Activated CD4-positive, alpha-beta memory T cell treated with anti-CD3 and anti-CD28 coated beads for 36 hours (primary cell): Measurements from ENCODE around the gene MGAT5. TPM values are rescaled to one million over a fixed set of nuclear protein-coding genes. Genes with fewer than 3 reads are reported as not detected.

Experiments used
- CTCF ChIA-PET: fragments of 350-600 bp; sonication (Branson Sonifier 250); formaldehyde crosslinking; loops from one replicate; lab custom pipeline; 2021; ENCODE audit warnings: antibody characterized with exemption, inconsistent platforms; lab: Charles Lee
- POLR2A ChIA-PET: fragments of 350-600 bp; sonication (Branson Sonifier 250); formaldehyde crosslinking; loops from one replicate; lab custom pipeline; 2021; ENCODE audit warnings: antibody characterized with exemption; lab: Charles Lee
- DNase-seq: peaks from one replicate; pipeline ENCODE4 v3.0.0-alpha.2; 2020
- H3K27ac Mint-ChIP-seq: one replicate; pipeline ENCODE4 v1.8.0; 2021; ENCODE audit warnings: mixed read lengths
- H3K27me3 Mint-ChIP-seq: one replicate; pipeline ENCODE4 v1.8.0; 2021; ENCODE audit warnings: mixed read lengths
- H3K36me3 Mint-ChIP-seq: one replicate; pipeline ENCODE4 v1.8.0; 2021; ENCODE audit warnings: mixed read lengths
- H3K4me1 Mint-ChIP-seq: one replicate; pipeline ENCODE4 v1.8.0; 2021; ENCODE audit warnings: low read depth, mixed read lengths
- H3K4me3 Mint-ChIP-seq: one replicate; pipeline ENCODE4 v1.8.0; 2021; ENCODE audit warnings: mild to moderate bottlenecking, mixed read lengths
- H3K9me3 Mint-ChIP-seq: one replicate; pipeline ENCODE4 v1.8.0; 2021; ENCODE audit warnings: mixed read lengths
- intact Hi-C: fragments of 100-400 bp; cut with micrococcal nuclease; formaldehyde crosslinking; loops from one replicate; pipeline ENCODE4 v1.15.1; 2023
- total RNA-seq, 2 experiments: library from RNA; stranded (reverse); gene quantifications; one replicate each; pipeline ENCODE4 v1.2.3, GENCODE V29; 2021

The MGAT5 gene
- total RNA-seq, 2 experiments from 2014 or later: 33.6 to 38.3 TPM

- POLR2A ChIA-PET: interaction anchor here (0.8 to 1.1 kb wide), 2 partner anchors 10 to 117 kb away, joined by 3 read pairs; no protein-coding TSS in a partner anchor
- H3K27me3 Mint-ChIP-seq: peaks cover 2% of the 10 kb centered on the region
- intact Hi-C loops: no loop called here
Observed at GRCh38 chr2:134243244-134243643, 10.6 kb upstream of the MGAT5 start.

GRCh38 chr2:134244086-134244485 lies 9.8 kb upstream of the MGAT5 start:
- CTCF ChIA-PET: interaction anchor here (1.1 to 9.7 kb wide), 12 partner anchors 10 to 241 kb away, joined by 3 to 92 read pairs (median 18); partner anchors contain the start of gene MGAT5
- intact Hi-C loops: no loop called here
- no peak overlapping the region for H3K27ac Mint-ChIP-seq
- H3K36me3 Mint-ChIP-seq: peaks cover 1% of the 10 kb centered on the region
- H3K4me1 Mint-ChIP-seq: peaks cover 81% of the 10 kb centered on the region
- H3K4me3 Mint-ChIP-seq: no peak overlapping the region
- no peak for DNase-seq
- H3K27me3 Mint-ChIP-seq: peaks cover 2% of the 10 kb centered on the region
- no peaks in the 10 kb centered on the region for H3K9me3 Mint-ChIP-seq
- POLR2A ChIA-PET: interaction anchor here (1.1 kb wide), 1 partner anchor 117 kb away, joined by 3 read pairs; no protein-coding TSS in a partner anchor

More at GRCh38 chr2:134243244-134243643, 10.6 kb upstream of the MGAT5 start:
- H3K9me3 Mint-ChIP-seq: no peaks in the 10 kb centered on the region
- H3K27ac Mint-ChIP-seq: no peak overlapping the region
- H3K4me3 Mint-ChIP-seq: no peak overlapping the region
- peaks cover 1% of the 10 kb centered on the region for H3K36me3 Mint-ChIP-seq
- peaks cover 75% of the 10 kb centered on the region for H3K4me1 Mint-ChIP-seq
- no peak for DNase-seq
- CTCF ChIA-PET: interaction anchor here (0.9 to 9.7 kb wide), 9 partner anchors 11 to 208 kb away, joined by 3 to 92 read pairs (median 14); partner anchors contain the start of gene MGAT5

GRCh38 chr2:134244587-134244986 lies 9.3 kb upstream of the MGAT5 start:
- Mint-ChIP-seq H3K27ac (no peak overlapping the region), H3K4me3 (no peak overlapping the region), H3K27me3 (peaks cover 2% of the 10 kb centered on the region), H3K9me3 (no peaks in the 10 kb centered on the region), H3K36me3 (no peaks in the 10 kb centered on the region), H3K4me1 (peaks cover 81% of the 10 kb centered on the region)
- intact Hi-C loops: no loop called here
- DNase-seq: no peak
- ChIA-PET POLR2A (interaction anchor here (1.1 kb wide), 2 partner anchors 9 to 118 kb away, joined by 3 to 4 read pairs; no protein-coding TSS in a partner anchor), CTCF (interaction anchor here (1.1 to 9.7 kb wide), 24 partner anchors 9 to 242 kb away, joined by 3 to 92 read pairs (median 7); partner anchors contain the start of gene MGAT5)

GRCh38 chr2:134245340-134245984 lies 8.4 kb upstream of the MGAT5 start:
- H3K4me1 Mint-ChIP-seq: peaks cover 82% of the 10 kb centered on the region
- ChIA-PET POLR2A (interaction anchor here (1.1 kb wide), 1 partner anchor 10 kb away, joined by 4 read pairs; no protein-coding TSS in a partner anchor), CTCF (interaction anchor here (0.6 to 9.7 kb wide), 38 partner anchors 8 to 359 kb away, joined by 3 to 92 read pairs (median 4); partner anchors contain the start of gene MGAT5)
- no peak overlapping the region for H3K4me3 Mint-ChIP-seq
- DNase-seq: peak; percentile 82
- H3K27me3 Mint-ChIP-seq: peaks cover 2% of the 10 kb centered on the region
- intact Hi-C loops: loop anchor here (1.0 kb wide), 2 partner anchors 127 to 167 kb away; no protein-coding TSS in a partner anchor
- H3K27ac Mint-ChIP-seq: no peak overlapping the region
- no peaks in the 10 kb centered on the region for H3K9me3 Mint-ChIP-seq
- no peaks in the 10 kb centered on the region for H3K36me3 Mint-ChIP-seq

GRCh38 chr2:134246154-134246874 lies 7.6 kb upstream of the MGAT5 start:
- DNase-seq: no peak
- H3K4me3 Mint-ChIP-seq: no peak overlapping the region
- H3K9me3 Mint-ChIP-seq: no peaks in the 10 kb centered on the region
- H3K36me3 Mint-ChIP-seq: no peaks in the 10 kb centered on the region
- CTCF ChIA-PET: interaction anchor here (0.6 to 9.7 kb wide), 32 partner anchors 7 to 360 kb away, joined by 3 to 92 read pairs (median 6); partner anchors contain the start of gene MGAT5
- peaks cover 86% of the 10 kb centered on the region for H3K4me1 Mint-ChIP-seq
- POLR2A ChIA-PET: interaction anchor here (0.6 kb wide), 1 partner anchor 68 kb away, joined by 3 read pairs; no protein-coding TSS in a partner anchor
- no peak overlapping the region for H3K27ac Mint-ChIP-seq
- intact Hi-C loops: no loop called here
- H3K27me3 Mint-ChIP-seq: peaks cover 2% of the 10 kb centered on the region

- CTCF ChIA-PET: interaction anchor here (1.0 to 2.2 kb wide), 2 partner anchors 13 to 129 kb away, joined by 3 to 8 read pairs; no protein-coding TSS in a partner anchor
Observed at GRCh38 chr2:134247679-134248078, 6.2 kb upstream of the MGAT5 start.

GRCh38 chr2:134248913-134249312 lies 5.0 kb upstream of the MGAT5 start:
- no peak overlapping the region for H3K27ac Mint-ChIP-seq
- H3K9me3 Mint-ChIP-seq: no peaks in the 10 kb centered on the region
- POLR2A ChIA-PET: no interaction called here
- no peak overlapping the region for H3K4me3 Mint-ChIP-seq
- H3K4me1 Mint-ChIP-seq: peaks cover 97% of the 10 kb centered on the region
- CTCF ChIA-PET: interaction anchor here (1.0 to 2.2 kb wide), 2 partner anchors 14 to 130 kb away, joined by 3 to 8 read pairs; no protein-coding TSS in a partner anchor
- intact Hi-C loops: no loop called here
- DNase-seq: no peak
- peaks cover 2% of the 10 kb centered on the region for H3K27me3 Mint-ChIP-seq
- peaks cover 6% of the 10 kb centered on the region for H3K36me3 Mint-ChIP-seq

More at GRCh38 chr2:134247679-134248078, 6.2 kb upstream of the MGAT5 start:
- DNase-seq: no peak
- Mint-ChIP-seq H3K4me3 (no peak overlapping the region), H3K36me3 (peaks cover 2% of the 10 kb centered on the region), H3K9me3 (no peaks in the 10 kb centered on the region), H3K27ac (no peak overlapping the region), H3K4me1 (peaks cover 92% of the 10 kb centered on the region), H3K27me3 (peaks cover 2% of the 10 kb centered on the region)
- intact Hi-C loops: no loop called here
- POLR2A ChIA-PET: no interaction called here

GRCh38 chr2:134249755-134250154 lies 4.1 kb upstream of the MGAT5 start:
- Mint-ChIP-seq H3K36me3 (peaks cover 14% of the 10 kb centered on the region), H3K27me3 (peaks cover 2% of the 10 kb centered on the region), H3K27ac (peak overlapping the region; percentile 54), H3K9me3 (no peaks in the 10 kb centered on the region), H3K4me3 (no peak overlapping the region), H3K4me1 (peaks cover 97% of the 10 kb centered on the region)
- POLR2A ChIA-PET: interaction anchor here (1.2 to 2.0 kb wide), 6 partner anchors 12 to 131 kb away, joined by 4 to 10 read pairs (median 6); no protein-coding TSS in a partner anchor
- no peak for DNase-seq
- CTCF ChIA-PET: interaction anchor here (1.0 to 4.7 kb wide), 5 partner anchors 15 to 162 kb away, joined by 3 to 37 read pairs (median 12); no protein-coding TSS in a partner anchor
- intact Hi-C loops: loop anchor here (1.0 to 10.0 kb wide), 8 partner anchors 16 to 365 kb away; no protein-coding TSS in a partner anchor

- H3K9me3 Mint-ChIP-seq: no peaks in the 10 kb centered on the region
- peak overlapping the region; percentile 19 for H3K27ac Mint-ChIP-seq
- peaks cover 2% of the 10 kb centered on the region for H3K27me3 Mint-ChIP-seq
- no peak overlapping the region for H3K4me3 Mint-ChIP-seq
- POLR2A ChIA-PET: interaction anchor here (0.6 to 2.0 kb wide), 11 partner anchors 11 to 153 kb away, joined by 3 to 10 read pairs (median 5); no protein-coding TSS in a partner anchor
- H3K4me1 Mint-ChIP-seq: peaks cover 89% of the 10 kb centered on the region
- CTCF ChIA-PET: interaction anchor here (0.8 to 4.7 kb wide), 8 partner anchors 16 to 161 kb away, joined by 3 to 37 read pairs (median 6); no protein-coding TSS in a partner anchor
- intact Hi-C loops: loop anchor here (1.0 to 10.0 kb wide), 8 partner anchors 18 to 366 kb away; no protein-coding TSS in a partner anchor
- peak; percentile 50 for DNase-seq
- peaks cover 21% of the 10 kb centered on the region for H3K36me3 Mint-ChIP-seq
Observed at GRCh38 chr2:134250840-134251461, 2.9 kb upstream of the MGAT5 start.

GRCh38 chr2:134252092-134252750 lies 1.7 kb upstream of the MGAT5 start:
- H3K27ac Mint-ChIP-seq: peak overlapping the region; percentile 25
- CTCF ChIA-PET: interaction anchor here (2.4 to 4.7 kb wide), 3 partner anchors 8 to 160 kb away, joined by 12 to 37 read pairs (median 24); no protein-coding TSS in a partner anchor
- H3K4me1 Mint-ChIP-seq: peaks cover 84% of the 10 kb centered on the region
- H3K36me3 Mint-ChIP-seq: peaks cover 21% of the 10 kb centered on the region
- intact Hi-C loops: loop anchor here (1.0 to 10.0 kb wide), 4 partner anchors 69 to 367 kb away; no protein-coding TSS in a partner anchor
- DNase-seq: peak; percentile 84
- H3K4me3 Mint-ChIP-seq: no peak overlapping the region
- no peaks in the 10 kb centered on the region for H3K9me3 Mint-ChIP-seq
- H3K27me3 Mint-ChIP-seq: no peaks in the 10 kb centered on the region
- POLR2A ChIA-PET: interaction anchor here (1.8 kb wide), 1 partner anchor 10 kb away, joined by 5 read pairs; no protein-coding TSS in a partner anchor
